Endothelial cell of umbilical vein (primary cell): ENCODE results near the gene MGST3. TPM values are rescaled to one million over a fixed set of nuclear protein-coding genes. Genes with fewer than 3 reads are reported as not detected.

ENCODE experiments used
- BruUV-seq: library from RNA; stranded (reverse); fragments of 400-500 nt; replicated peaks from 2 replicates; lab custom pipeline; 2021; lab: Mats Ljungman, UMichigan
- CTCF ChIA-PET: fragments of 300-600, 350-600 bp; sonication (Branson Sonifier 250); formaldehyde crosslinking; loops from one replicate; lab custom pipeline; 2021; ENCODE audit warnings: antibody characterized with exemption, inconsistent platforms; lab: Charles Lee
- POLR2A ChIA-PET: fragments of 300-600, 350-600 bp; sonication (Branson Sonifier 250); formaldehyde crosslinking; loops from one replicate; lab custom pipeline; 2021; ENCODE audit warnings: antibody characterized with exemption, inconsistent platforms; lab: Charles Lee
- DNase-seq: peaks from one replicate; pipeline ENCODE4 v3.0.0-alpha.2; 2011; ENCODE audit warnings: low read depth, low spot score
- FAIRE-seq: peaks from 2 replicates; lab custom pipeline; 2011; peaks lifted over from hg19 to GRCh38; lab: Jason Lieb, UNC
- H2AFZ ChIP-seq: 2 replicates; pipeline ENCODE4 v1.6.0; 2012; ENCODE audit warnings: low read depth, low read length, control low read depth, inconsistent platforms
- H3K27ac ChIP-seq: 2 replicates; pipeline ENCODE4 v1.5.1; 2011; ENCODE audit warnings: low read depth, mild to moderate bottlenecking, control low read depth, low read length, moderate library complexity; ENCODE audit not compliant: insufficient read depth
- H3K27me3 ChIP-seq, 2 experiments: 2 replicates each; pipeline versions ENCODE4 v1.6.0 to v1.6.1; 2011; ENCODE audit warnings: low read length in 2 of 2, mixed read lengths in 1 of 2; ENCODE audit not compliant: control insufficient read depth in 2 of 2, insufficient read depth in 2 of 2
- H3K36me3 ChIP-seq, 2 experiments: 2 replicates in 1 of 2; 3 replicates in 1 of 2; pipeline ENCODE4 v1.5.1; 2011; ENCODE audit warnings: low read length in 2 of 2, mild to moderate bottlenecking in 1 of 2, moderate library complexity in 1 of 2; ENCODE audit not compliant: control insufficient read depth in 2 of 2, insufficient read depth in 2 of 2; ENCODE audit errors: extremely low read depth in 1 of 2
- H3K4me1 ChIP-seq: 3 replicates; pipeline ENCODE4 v1.5.1; 2011; ENCODE audit warnings: mild to moderate bottlenecking, low read length; ENCODE audit not compliant: control insufficient read depth, insufficient read depth; ENCODE audit errors: extremely low read depth
- H3K4me2 ChIP-seq: 2 replicates; pipeline ENCODE4 v1.6.1; 2011; ENCODE audit warnings: low read length, control low read depth, mixed read lengths; ENCODE audit not compliant: insufficient read depth
- H3K4me3 ChIP-seq, 3 experiments: fragments of 200-600 bp in 1 of 3; sonication (generic), shearing (Covaris generic) in 1 of 3; replicated peaks in 1 of 3; 2 replicates each; pipeline ENCODE4 v1.5.1; 2011 to 2016; ENCODE audit warnings: control low read depth in 3 of 3, low read length in 3 of 3, mild to moderate bottlenecking in 2 of 3, inconsistent platforms in 1 of 3, low read depth in 1 of 3, moderate library complexity in 1 of 3; ENCODE audit not compliant: insufficient read depth in 1 of 3
- H3K79me2 ChIP-seq: 2 replicates; pipeline ENCODE4 v1.6.0; 2012; ENCODE audit warnings: low read length, inconsistent platforms; ENCODE audit not compliant: control insufficient read depth, insufficient read depth
- H3K9ac ChIP-seq: replicated peaks from 2 replicates; pipeline ENCODE3; 2011; ENCODE audit warnings: low read length, control low read depth; ENCODE audit not compliant: insufficient read depth; ENCODE audit errors: extremely low read depth
- H3K9me1 ChIP-seq: replicated peaks from 3 replicates; pipeline ENCODE4 v1.6.0; 2011; ENCODE audit warnings: mild to moderate bottlenecking, low read length; ENCODE audit not compliant: control insufficient read depth, insufficient read depth; ENCODE audit errors: extremely low read depth
- H3K9me3 ChIP-seq: replicated peaks from 2 replicates; pipeline ENCODE4 v1.5.1; 2012; ENCODE audit warnings: low read length, inconsistent platforms; ENCODE audit not compliant: control insufficient read depth, insufficient read depth
- H4K20me1 ChIP-seq: replicated peaks from 2 replicates; pipeline ENCODE3; 2011; ENCODE audit warnings: mild to moderate bottlenecking, low read length; ENCODE audit not compliant: control insufficient read depth, insufficient read depth; ENCODE audit errors: extremely low read depth
- CTCF ChIP-seq, 2 donors: IDR thresholded peaks; 1 replicate in 1 of 2; 2 replicates in 1 of 2; pipeline ENCODE4 v1.5.1; 2011; ENCODE audit warnings: low read length in 2 of 2, mild to moderate bottlenecking in 2 of 2, moderate library complexity in 2 of 2, control low read depth in 1 of 2, inconsistent platforms in 1 of 2, low read depth in 1 of 2; ENCODE audit not compliant: insufficient read depth in 1 of 2; ENCODE audit errors: extremely low read depth in 1 of 2
- EZH2 ChIP-seq: IDR thresholded peaks from 2 replicates; pipeline ENCODE4 v1.6.1; 2012; ENCODE audit warnings: borderline replicate concordance, low read depth, mild to moderate bottlenecking, moderate library complexity, low read length, inconsistent platforms; ENCODE audit not compliant: severe bottlenecking
- FOS ChIP-seq: IDR thresholded peaks from 2 replicates; pipeline ENCODE4 v1.6.1; 2011; ENCODE audit warnings: mild to moderate bottlenecking, low read length, moderate library complexity, borderline replicate concordance; ENCODE audit not compliant: insufficient read depth
- GATA2 ChIP-seq: IDR thresholded peaks from 2 replicates; pipeline ENCODE4 v1.7.0; 2011; ENCODE audit warnings: low read depth, mild to moderate bottlenecking, moderate library complexity, mixed read lengths, low read length; ENCODE audit not compliant: insufficient read length, insufficient read depth
- JUN ChIP-seq: IDR thresholded peaks from 2 replicates; pipeline ENCODE4 v1.6.1; 2011; ENCODE audit warnings: borderline replicate concordance, low read depth; ENCODE audit not compliant: insufficient read length, insufficient read depth
- MAX ChIP-seq: IDR thresholded peaks from 2 replicates; pipeline ENCODE4 v1.6.1; 2011; ENCODE audit not compliant: insufficient read depth, insufficient read length
- MYC ChIP-seq: IDR thresholded peaks from one replicate; pipeline ENCODE4 v1.6.1; 2011; ENCODE audit warnings: mild to moderate bottlenecking, low read depth, low read length
- POLR2A ChIP-seq: IDR thresholded peaks from 2 replicates; pipeline ENCODE4 v1.6.1; 2012; ENCODE audit warnings: low read depth, mild to moderate bottlenecking, control low read depth, low read length
- POLR2AphosphoS5 ChIP-seq: IDR thresholded peaks from 2 replicates; pipeline ENCODE4 v1.6.1; 2012; ENCODE audit warnings: low read depth, mild to moderate bottlenecking, control low read depth, low read length, moderate library complexity; ENCODE audit not compliant: insufficient read depth
- dilution Hi-C: fragments of 300-500 bp; cut with MboI; formaldehyde crosslinking; loops from one replicate; pipeline ENCODE4 v1.15.0; 2019; ENCODE audit warnings: low sequenced_read_pairs; ENCODE audit not compliant: extremely low pct_ligation_motif_present
- intact Hi-C: fragments of 100-400 bp; cut with micrococcal nuclease; formaldehyde crosslinking; loops from one replicate; pipeline ENCODE4 v1.10.0; 2022
- polyA plus RNA-seq, 4 experiments: library from polyadenylated mRNA; depleted of rRNA in 3 of 4; stranded (reverse) in 3 of 4; unstranded in 1 of 4; fragments of >200 nt; gene quantifications; 2 replicates each; pipeline versions ENCODE4 v1.2.1 to v1.2.3, GENCODE V29; 2011 to 2012; ENCODE audit warnings: missing spikeins in 1 of 4
- total RNA-seq: library from RNA; stranded (reverse); gene quantifications from 2 replicates; pipeline ENCODE4 v1.2.3, GENCODE V29; 2021

Gene MGST3
- total and polyA plus RNA-seq, 2 donors (not counting 3 experiments of a cell fraction or from before 2014, with no cell fraction given), result 164 to 288 TPM

- Histone ChIP-seq H3K4me2 (peak overlapping the region; percentile 87), H3K9me3 (no peaks in the 10 kb centered on the region), H3K4me3 (peak overlapping the region; percentile 88 to 94 (median 89)), H3K9me1 (no peaks in the 10 kb centered on the region), H3K4me1 (peaks cover 19% of the 10 kb centered on the region), H3K36me3 (no peaks in the 10 kb centered on the region), H3K79me2 (peaks cover 27% of the 10 kb centered on the region), H3K9ac (peak overlapping the region; percentile 76), H4K20me1 (no peaks in the 10 kb centered on the region), H3K27ac (peak overlapping the region; percentile 73), H3K27me3 (peaks cover 4 to 9% of the 10 kb centered on the region in 2 experiments), H2AFZ (peak overlapping the region; percentile 94)
- TF ChIP-seq POLR2AphosphoS5 (no peak), JUN (peak; percentile 7), MYC (no peak), FOS (peak; percentile 78), CTCF (IDR thresholded peaks at IDR 0.05; ENCODE audit: extremely low read depth in 1 of 2, insufficient read depth in 1 of 2, low read depth in 1 of 2, low read length in 2 of 2) (no peak), EZH2 (no peak), POLR2A (no peak), MAX (no peak), GATA2 (peak; percentile 31)
- ChIA-PET POLR2A (interaction anchor here (0.6 kb wide), 1 partner anchor 46 kb away, joined by 3 read pairs; no protein-coding TSS in a partner anchor), CTCF (interaction anchor here (0.6 to 3.3 kb wide), 7 partner anchors 14 to 282 kb away, joined by 3 to 20 read pairs (median 4); partner anchors contain the start of gene ALDH9A1)
- dilution Hi-C loops (no loop called here), intact Hi-C loops (loop anchor here (1.0 kb wide), 3 partner anchors 33 to 137 kb away; partner anchors contain the start of genes ALDH9A1 and TMCO1)
- DNase-seq (peak; percentile 78), FAIRE-seq (no peak)
- TSS peak; percentile 46 for BruUV-seq
Measured at GRCh38 chr1:165631342-165632151, 513 bp downstream of the MGST3 start.
